ENCODE measurements around the gene CABP2.

The CABP2 gene

DNA sequence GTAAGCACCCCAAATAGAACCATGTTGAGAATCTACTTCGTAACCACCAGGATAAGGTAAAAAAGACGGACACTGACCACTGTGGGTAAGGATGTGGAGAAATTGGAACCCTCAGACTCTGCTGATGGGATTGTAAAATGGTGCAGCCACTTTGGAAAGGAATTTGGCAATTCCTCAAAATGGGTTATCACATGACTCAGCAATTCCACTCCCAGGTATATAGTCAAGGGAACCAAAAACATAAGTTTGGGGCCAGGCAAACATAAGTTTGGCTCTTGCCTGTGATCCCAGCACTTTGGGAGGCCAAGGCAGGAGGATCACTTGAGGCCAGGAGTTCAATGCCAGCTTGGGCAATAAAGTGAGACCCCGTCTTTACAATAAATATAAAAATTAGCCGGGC, 5.1 kb upstream of the CABP2 start:
- no peak overlapping the region for H3K4me3 ChIP-seq (ENCODE audit: control insufficient read depth, low read depth, low read length)
- TF ChIP-seq, protein P1, sequence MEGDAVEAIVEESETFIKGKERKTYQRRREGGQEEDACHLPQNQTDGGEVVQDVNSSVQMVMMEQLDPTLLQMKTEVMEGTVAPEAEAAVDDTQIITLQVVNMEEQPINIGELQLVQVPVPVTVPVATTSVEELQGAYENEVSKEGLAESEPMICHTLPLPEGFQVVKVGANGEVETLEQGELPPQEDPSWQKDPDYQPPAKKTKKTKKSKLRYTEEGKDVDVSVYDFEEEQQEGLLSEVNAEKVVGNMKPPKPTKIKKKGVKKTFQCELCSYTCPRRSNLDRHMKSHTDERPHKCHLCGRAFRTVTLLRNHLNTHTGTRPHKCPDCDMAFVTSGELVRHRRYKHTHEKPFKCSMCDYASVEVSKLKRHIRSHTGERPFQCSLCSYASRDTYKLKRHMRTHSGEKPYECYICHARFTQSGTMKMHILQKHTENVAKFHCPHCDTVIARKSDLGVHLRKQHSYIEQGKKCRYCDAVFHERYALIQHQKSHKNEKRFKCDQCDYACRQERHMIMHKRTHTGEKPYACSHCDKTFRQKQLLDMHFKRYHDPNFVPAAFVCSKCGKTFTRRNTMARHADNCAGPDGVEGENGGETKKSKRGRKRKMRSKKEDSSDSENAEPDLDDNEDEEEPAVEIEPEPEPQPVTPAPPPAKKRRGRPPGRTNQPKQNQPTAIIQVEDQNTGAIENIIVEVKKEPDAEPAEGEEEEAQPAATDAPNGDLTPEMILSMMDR (conservative IDR thresholded peaks at IDR 0.05; ENCODE audit: control insufficient read depth, insufficient read depth, low read depth, low read length) = no peak
- no peak for DNase-seq (ENCODE audit: low read depth)

DNA sequence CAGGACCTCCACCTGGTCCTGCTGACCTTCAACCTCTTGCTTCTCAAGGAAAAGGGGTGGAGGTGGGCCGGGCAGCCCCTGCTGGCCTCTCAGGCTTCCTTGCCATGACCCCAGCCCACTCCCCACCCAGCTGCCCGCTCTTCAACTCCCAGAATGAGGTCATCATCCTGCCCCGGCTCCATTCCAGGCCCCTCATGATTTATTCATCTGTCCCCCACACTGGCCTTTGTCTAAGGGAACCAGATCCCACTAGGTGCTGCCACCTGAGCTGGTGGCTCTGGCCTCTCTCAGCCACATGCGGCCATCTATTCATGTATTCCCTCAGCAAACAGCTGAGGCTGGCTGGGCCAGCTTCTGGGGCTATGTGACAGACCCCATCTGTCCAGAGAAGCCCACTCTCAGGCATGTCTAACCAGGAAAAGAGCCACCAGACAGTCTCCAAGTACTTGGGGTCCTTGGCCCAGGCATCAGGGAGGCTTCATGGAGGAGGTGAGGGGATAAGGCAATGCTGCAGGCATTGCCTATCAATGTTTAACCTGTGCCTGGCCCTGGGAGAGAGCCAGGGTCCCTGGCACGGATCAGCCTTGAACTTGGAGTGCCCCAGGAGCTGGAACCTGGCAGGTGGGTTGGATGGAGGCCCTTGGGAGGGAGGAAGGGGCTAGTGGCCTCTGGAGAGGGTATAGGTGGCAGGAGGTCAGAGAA, 2.2 kb upstream of the CABP2 start:
- TF ChIP-seq, protein P1 (conservative IDR thresholded peaks at IDR 0.05; ENCODE audit: control insufficient read depth, insufficient read depth, low read depth, low read length) = no peak
- no peak overlapping the region for H3K4me3 ChIP-seq (ENCODE audit: control insufficient read depth, low read depth, low read length)
- no peak for DNase-seq (ENCODE audit: low read depth)

DNA sequence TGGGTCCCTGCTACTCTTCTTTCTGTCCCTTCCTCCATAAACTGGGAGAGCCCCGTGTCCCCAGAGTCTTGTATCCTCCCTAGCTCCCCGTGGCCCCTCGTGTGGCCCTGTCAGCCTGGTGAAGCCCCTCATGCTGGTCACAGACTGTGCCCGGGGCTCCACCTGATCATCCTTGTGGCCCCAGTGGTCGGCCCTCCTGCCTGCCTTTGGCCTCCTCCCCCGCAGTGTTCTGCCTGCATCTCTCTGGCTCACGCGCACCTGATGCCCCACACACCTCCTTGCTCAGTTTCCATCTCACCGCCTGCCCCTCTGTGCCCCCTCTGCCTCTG, 1.2 kb upstream of the CABP2 start:
- DNase-seq (ENCODE audit: low read depth) = no peak
- H3K4me3 ChIP-seq (ENCODE audit: control insufficient read depth, low read depth, low read length) = no peak overlapping the region
- TF ChIP-seq, protein P1 (conservative IDR thresholded peaks at IDR 0.05; ENCODE audit: control insufficient read depth, insufficient read depth, low read depth, low read length) = no peak

DNA sequence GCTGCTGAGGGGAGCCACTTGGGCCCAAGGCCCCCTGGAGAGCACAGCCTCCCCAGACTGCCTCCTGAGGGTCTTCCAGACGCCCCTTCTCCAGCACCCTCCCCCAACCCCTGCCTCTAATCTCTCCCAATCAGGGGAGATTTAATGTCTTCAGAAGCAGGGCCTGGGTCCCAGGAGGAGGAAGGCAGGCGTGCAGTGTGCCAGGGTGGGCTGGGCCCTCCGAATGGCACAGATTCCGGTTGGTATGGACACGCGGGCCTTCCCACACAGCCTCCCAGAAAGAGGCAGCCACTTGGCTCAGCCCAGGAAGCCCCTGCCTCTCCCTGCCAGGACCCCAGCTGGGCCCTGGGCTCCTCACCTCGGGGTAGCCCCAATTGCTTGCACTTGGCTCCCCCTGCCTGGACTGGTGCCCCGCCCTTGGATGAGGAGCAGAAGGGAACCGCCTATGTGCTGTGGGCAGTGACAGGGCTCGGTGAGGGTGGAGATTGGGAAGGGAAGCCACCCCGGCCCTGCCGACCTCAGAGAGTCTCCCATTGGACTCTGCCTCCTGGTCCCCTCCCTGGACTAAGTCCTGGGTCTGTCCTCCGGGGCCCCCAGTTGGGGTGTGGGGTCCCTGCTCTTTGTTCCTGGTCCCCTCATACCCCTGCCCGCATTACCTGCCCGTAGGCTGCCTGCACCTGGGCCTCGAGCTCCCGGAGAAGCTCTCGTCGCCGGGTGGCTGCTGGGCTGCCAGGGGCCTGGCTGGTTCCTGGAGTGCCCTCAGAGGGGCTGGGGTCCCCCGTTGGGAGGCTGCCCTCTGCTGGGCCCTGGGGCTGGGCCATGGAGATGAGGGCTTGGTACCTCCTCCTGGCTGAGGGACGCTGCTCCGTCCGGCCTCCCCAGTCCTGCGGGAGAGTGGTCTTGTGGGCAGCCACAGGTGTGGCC, 572 bp upstream of the CABP2 start:
- TF ChIP-seq, protein P1 (conservative IDR thresholded peaks at IDR 0.05; ENCODE audit: control insufficient read depth, insufficient read depth, low read depth, low read length) = no peak
- no peak for DNase-seq (ENCODE audit: low read depth)
- H3K4me3 ChIP-seq (ENCODE audit: control insufficient read depth, low read depth, low read length) = no peak overlapping the region

DNA sequence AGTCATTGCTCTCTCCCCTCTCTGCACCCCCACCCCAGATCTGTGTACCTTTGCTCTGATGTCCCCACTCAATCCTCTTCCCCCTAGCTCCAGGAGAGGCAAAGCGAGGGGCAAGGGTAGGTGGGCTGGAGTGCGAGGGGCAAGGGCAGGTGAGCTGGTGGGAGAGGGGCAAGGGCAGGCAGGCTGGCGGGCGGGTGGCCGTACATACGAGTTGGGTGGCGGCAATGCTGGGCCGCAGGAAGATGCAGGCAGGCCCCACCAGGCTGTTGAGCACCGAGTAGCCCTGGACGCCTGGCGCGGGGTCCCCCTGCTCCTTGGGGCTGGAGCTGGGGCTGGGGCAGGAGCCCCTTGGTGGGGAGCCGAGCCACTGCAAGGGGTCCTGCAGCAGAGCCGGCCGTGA, 908 bp downstream of the CABP2 start:
- TF ChIP-seq, protein P1 (conservative IDR thresholded peaks at IDR 0.05; ENCODE audit: control insufficient read depth, insufficient read depth, low read depth, low read length) = no peak
- no peak overlapping the region for H3K4me3 ChIP-seq (ENCODE audit: control insufficient read depth, low read depth, low read length)
- DNase-seq (ENCODE audit: low read depth) = no peak

DNA sequence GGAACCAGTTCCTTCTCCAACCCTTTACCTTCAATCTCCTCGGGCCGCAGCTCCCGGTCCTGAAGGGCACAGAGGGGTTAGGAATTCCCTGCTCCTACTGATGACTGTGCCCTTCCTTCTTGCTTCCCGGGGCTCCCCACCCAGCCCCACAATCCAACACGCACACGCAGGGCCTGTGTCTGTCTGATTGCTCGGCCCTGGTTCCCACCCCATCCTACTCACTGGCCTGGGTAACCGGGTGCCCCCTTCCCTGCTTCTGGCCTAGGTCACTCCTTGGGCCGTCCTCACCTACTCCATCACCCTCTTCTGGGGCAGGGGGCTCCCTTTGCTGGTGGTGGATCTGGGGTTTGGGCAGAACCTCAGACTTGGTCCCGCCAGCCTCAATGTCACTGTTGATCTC, 1.3 kb downstream of the CABP2 start:
- DNase-seq (ENCODE audit: low read depth) = no peak
- H3K4me3 ChIP-seq (ENCODE audit: control insufficient read depth, low read depth, low read length) = no peak overlapping the region
- TF ChIP-seq, protein P1 (conservative IDR thresholded peaks at IDR 0.05; ENCODE audit: control insufficient read depth, insufficient read depth, low read depth, low read length) = no peak
